GM06990 (cell line): Measurements from ENCODE around the gene DCDC2C.

Experiments used
- DNase-seq: peaks from one replicate; pipeline ENCODE4 v3.0.0-alpha.2; 2011; ENCODE audit not compliant: insufficient read length; ENCODE audit errors: extremely low read depth
- H3K27me3 ChIP-seq: replicated peaks from 2 replicates; pipeline ENCODE4 v1.6.0; 2011; ENCODE audit warnings: low read length; ENCODE audit not compliant: control insufficient read depth, insufficient read depth
- H3K36me3 ChIP-seq: 2 replicates; pipeline ENCODE4 v1.5.1; 2011; ENCODE audit warnings: low read length; ENCODE audit not compliant: control insufficient read depth, insufficient read depth
- H3K4me3 ChIP-seq: replicated peaks from 2 replicates; pipeline ENCODE4 v1.5.1; 2011; ENCODE audit warnings: low read depth, mild to moderate bottlenecking, control low read depth, low read length
- CTCF ChIP-seq: IDR thresholded peaks from 2 replicates; pipeline ENCODE4 v1.5.1; 2011; ENCODE audit warnings: low read length, control low read depth, mild to moderate bottlenecking, inconsistent platforms; ENCODE audit not compliant: insufficient read depth, poor library complexity, severe bottlenecking

The DCDC2C gene

GRCh38 chr2:3696545-3696944, 6.8 kb upstream of the DCDC2C start:
- Histone ChIP-seq H3K4me3 (no peak overlapping the region), H3K27me3 (no peaks in the 10 kb centered on the region), H3K36me3 (no peaks in the 10 kb centered on the region)
- no peak for DNase-seq
- no peak for TF ChIP-seq CTCF

GRCh38 chr2:3701071-3701470, 2.3 kb upstream of the DCDC2C start:
- no peak for DNase-seq
- H3K27me3 ChIP-seq = no peaks in the 10 kb centered on the region
- TF ChIP-seq CTCF = no peak
- no peak overlapping the region for H3K4me3 ChIP-seq
- H3K36me3 ChIP-seq = no peaks in the 10 kb centered on the region

- H3K4me3 ChIP-seq = no peak overlapping the region
- TF ChIP-seq CTCF = no peak
- no peak for DNase-seq
These were observed 481 bp downstream of the DCDC2C start for GRCh38 chr2:3703757-3704355.

GRCh38 chr2:3704692-3705091, 1.3 kb downstream of the DCDC2C start:
- no peak for DNase-seq
- Histone ChIP-seq H3K36me3 (no peaks in the 10 kb centered on the region), H3K27me3 (no peaks in the 10 kb centered on the region), H3K4me3 (no peak overlapping the region)
- TF ChIP-seq CTCF = no peak

More at GRCh38 chr2:3703757-3704355, 481 bp downstream of the DCDC2C start:
- Histone ChIP-seq H3K36me3 (no peaks in the 10 kb centered on the region), H3K27me3 (no peaks in the 10 kb centered on the region)

GRCh38 chr2:3705782-3706181, 2.4 kb downstream of the DCDC2C start:
- H3K36me3 ChIP-seq = no peaks in the 10 kb centered on the region
- H3K4me3 ChIP-seq = no peak overlapping the region
- H3K27me3 ChIP-seq = no peaks in the 10 kb centered on the region
- TF ChIP-seq CTCF = no peak
- DNase-seq = no peak

GRCh38 chr2:3706892-3707291, 3.5 kb downstream of the DCDC2C start:
- H3K4me3 ChIP-seq = no peak overlapping the region
- DNase-seq = no peak
- H3K27me3 ChIP-seq = no peaks in the 10 kb centered on the region
- H3K36me3 ChIP-seq = no peaks in the 10 kb centered on the region
- no peak for TF ChIP-seq CTCF
